Right renal cortex interstitium (tissue), 3 donors: ENCODE results near the gene DCAF16. TPM values are rescaled to one million over a fixed set of nuclear protein-coding genes. Genes with fewer than 3 reads are reported as not detected.
A peak's percentile ranks its signal among the peaks of the same experiment; 100 is the strongest.
"Not testable (repeated sequence)": the region's sequence is repeated elsewhere in the genome, so short reads cannot be mapped to it uniquely, and the experiment has no call there.

ENCODE experiments used
- DNase-seq, 3 donors: peaks; one replicate each; pipeline ENCODE4 v3.0.0-alpha.2; 2013; ENCODE audit warnings: low read depth in 3 of 3, low spot score in 2 of 3
- polyA plus RNA-seq, 3 donors: library from polyadenylated mRNA; unstranded; fragments of 120-200 nt; gene quantifications; one replicate each; pipeline ENCODE4 v1.2.1, GENCODE V29; 2013; ENCODE audit not compliant: insufficient read length in 3 of 3

DCAF16 gene
- polyA plus RNA-seq = 10 to 100 TPM; 42.7 to 46.9 (median 46.0) TPM

DNA sequence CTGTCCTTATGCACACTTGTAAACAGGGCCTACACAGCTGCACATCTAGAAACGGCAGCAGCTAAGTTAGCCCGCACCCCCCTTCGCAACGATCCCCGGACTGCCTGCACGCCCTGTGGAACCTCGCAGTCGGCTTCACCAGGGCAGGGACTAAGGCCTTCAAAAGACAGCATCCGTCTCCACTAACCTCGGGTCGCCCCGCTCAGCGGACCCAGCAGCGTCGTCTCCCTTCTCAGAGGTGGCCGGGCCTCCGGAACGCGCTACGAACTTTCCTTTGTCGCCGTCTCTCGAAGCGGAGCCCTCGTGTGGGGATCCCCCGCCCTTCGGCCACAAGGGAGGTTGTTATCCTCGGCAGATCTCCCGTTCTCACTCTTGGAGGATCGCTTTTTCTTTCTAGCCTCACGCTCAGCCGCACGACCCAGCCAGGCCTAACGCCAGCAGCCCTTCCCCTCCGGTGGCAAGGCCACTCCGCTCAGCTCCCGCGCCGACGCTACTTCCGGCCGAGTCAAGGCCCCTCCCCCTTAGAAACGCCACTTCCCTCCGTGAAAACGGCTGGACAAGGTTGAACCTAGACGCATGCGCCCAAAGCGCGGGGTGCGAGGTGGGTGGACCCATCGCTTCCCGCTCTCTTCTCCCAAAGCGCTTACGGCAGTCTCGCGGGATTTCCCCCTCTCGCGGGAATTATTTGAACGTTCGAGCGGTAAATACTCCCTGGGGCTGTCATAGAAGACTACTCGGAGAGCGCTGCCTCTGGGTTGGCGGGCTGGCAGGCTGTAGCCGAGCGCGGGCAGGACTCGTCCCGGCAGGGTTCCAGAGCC, at the start of gene DCAF16, which contains the start of gene NCAPG:
DCAF16 (minus strand) TSS at position 498 of the 818 bp plus-strand sequence. CDS start 6,616 bp downstream, outside the sequence.
NCAPG (plus strand) TSS at position 720 of the 818 bp plus-strand sequence. CDS start 99 bp downstream, outside the sequence.
- DNase-seq = peak; percentile 98 to 99 (median 98)

DNA sequence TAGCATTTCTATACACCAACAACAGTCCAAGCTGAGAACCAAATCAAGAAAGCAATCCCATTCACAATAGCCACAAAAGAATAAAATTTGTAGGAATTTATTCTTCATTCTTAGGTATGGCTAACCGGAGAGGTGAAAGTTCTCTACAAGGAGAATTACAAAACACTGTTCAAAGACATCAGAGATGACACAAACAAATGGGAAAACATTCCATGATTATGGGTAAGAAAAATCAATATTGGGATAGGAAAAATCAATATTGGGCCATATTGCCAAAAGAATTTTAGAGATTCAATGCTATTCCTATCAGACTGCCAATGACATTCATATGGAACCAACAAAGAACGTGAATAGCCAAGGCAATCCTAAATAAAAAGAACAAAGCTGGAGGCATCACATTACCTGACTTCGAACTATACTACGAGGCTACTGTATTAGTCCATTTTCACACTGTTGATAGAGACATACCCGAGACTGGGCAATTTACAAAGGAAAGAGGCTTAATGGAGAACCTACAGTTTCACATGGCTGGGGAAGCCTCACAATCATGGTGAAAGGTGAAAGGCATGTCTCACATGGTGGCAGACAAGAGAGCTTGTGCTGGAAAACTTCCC, 49.3 kb upstream of the DCAF16 start:
- DNase-seq = no peak

DNA sequence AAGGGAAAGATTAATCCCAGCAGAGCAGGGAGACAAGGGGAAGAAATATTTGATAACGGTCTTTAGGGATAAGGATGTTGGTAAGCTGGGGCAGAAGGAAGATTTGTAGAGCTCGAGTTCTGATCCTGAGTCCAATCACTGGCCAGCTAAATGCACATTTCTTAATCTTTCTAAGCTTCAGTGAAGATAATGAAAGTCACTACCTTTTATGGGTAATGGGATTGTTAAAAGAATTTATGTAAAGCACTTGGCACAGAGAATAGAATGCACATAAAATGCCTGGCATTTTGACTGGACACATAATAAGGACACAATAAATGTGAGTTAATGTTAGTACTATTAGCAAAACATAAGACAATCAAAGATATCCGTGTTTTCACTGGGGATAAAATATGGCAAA, 43.5 kb upstream of the DCAF16 start:
- DNase-seq = no peak

DNA sequence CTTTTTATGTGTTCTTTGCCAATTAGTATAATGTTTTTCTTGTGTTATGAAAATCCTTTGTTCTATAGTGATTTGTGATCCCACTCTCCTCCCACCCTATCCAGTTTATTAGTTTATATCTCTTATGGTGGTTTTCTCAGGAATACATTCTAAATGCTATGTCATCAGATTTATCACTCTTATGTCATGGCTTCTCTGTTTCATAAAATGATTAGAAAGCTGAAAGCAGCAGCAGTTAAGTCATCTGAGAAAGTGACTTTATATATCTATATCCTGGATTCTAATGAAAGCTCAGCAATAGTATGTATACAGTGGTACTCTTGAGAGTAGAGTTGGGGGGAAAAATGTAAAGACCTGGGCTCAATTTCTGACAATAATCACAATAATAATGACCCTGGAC, 41.4 kb upstream of the DCAF16 start:
- no peak for DNase-seq

DNA sequence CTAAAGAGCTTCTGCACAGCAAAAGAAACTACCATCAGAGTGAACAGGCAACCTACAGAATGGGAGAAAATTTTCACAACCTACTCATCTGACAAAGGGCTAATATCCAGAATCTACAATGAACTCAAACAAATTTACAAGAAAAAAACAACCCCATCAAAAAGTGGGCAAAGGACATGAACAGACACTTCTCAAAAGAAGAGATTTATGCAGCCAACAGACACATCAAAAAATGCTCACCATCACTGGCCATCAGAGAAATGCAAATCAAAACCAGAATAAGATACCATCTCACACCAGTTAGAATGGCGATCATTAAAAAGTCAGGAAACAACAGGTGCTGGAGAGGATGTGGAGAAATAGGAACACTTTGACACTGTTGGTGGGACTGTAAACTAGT, 39.7 kb upstream of the DCAF16 start:
- DNase-seq = not testable (repeated sequence)

DNA sequence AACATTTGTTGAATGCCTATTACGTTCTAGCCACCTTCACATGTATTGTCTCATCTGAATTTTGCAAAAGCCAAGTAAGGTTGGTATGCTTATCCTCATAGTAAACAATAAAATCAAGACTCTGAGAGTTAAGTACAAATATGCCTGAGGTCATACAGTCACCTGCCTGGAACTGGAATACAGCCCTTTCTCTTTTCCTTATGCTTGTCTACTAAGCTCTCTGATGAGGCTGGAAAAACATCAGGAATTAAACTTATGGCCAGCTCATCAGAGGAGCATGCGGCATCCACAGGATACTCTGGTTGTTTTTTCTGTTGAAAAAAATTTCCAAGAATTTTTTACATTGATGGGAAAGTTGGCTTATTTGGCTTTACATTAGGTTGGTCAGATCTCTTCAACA, 35.7 kb upstream of the DCAF16 start:
- no peak for DNase-seq

DNA sequence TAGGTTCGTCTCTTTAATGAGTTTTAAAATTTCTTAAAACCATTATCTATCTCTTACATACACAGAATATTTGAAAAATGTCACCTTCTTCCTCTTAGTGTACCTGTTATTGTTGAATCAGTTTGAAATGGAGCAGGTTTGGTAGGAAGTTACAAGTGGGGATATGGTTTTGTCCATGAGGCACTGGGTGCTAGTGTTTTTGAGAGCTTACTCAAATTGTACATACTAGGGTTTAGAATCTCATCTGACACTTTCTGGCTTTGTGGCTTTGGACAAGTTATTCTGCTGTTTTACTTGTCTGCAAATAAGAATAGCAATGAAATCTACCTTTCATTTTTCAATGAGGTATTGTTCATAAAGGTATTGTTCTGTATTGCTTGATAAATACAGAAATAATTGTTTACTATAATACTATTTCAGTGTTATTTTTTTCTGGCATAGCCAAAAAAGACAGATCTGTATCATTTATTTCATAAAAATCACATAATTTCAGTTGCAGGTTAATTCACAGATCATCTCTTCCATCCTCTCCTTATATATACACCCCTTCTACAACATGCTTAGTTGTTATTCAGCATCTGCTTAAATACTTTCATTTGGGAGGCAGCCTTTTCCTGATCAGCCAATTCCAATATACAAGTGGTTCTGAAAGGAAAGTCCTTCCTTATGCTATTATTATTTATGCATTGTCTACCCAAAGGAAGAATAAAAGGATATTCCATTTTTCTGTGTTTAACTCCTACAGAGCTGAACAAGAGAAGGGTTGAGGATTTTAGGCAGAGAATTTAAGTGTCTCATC, 13.5 kb upstream of the DCAF16 start:
- no peak for DNase-seq

DNA sequence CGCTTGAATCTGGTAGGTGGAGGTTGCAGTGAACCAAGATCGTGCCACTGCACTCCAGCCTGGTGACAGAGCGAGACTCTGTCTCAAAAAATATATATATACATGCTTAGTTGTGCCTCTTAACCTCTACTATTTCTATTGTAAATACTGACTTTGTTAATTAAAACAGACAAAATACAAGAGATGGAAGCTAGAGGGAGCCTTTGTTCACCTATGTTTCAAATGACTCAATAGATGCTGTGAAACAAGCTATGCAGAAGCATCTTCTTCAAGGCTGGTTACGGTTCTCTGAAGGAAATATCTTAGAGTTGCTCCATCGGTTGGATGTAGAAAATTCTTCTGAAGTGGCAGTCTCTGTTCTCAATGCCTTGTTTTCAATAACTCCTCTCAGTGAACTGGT, 6.5 kb upstream of the DCAF16 start:
- DNase-seq = peak in 2 of 3 donors; percentile 13 to 27

DNA sequence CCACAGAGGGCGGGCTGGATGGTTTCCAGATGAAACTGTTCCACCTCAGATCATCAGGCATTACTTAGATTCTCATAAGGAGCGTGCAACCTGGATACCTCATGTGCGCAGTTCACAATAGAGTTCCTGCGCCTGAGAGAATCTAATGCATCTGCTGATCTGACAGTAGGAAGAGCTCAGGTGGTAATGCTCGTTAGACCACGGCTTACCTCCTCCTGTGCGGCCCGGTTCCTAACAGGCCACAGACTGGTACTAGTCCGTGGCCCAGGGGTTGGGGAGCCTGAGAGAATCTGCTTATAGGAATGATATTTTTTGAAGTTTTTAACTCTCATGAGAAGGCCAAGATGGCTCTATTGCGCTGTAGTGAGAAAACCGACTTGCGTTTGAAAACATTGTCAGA, 5.6 kb upstream of the DCAF16 start:
- no peak for DNase-seq

DNA sequence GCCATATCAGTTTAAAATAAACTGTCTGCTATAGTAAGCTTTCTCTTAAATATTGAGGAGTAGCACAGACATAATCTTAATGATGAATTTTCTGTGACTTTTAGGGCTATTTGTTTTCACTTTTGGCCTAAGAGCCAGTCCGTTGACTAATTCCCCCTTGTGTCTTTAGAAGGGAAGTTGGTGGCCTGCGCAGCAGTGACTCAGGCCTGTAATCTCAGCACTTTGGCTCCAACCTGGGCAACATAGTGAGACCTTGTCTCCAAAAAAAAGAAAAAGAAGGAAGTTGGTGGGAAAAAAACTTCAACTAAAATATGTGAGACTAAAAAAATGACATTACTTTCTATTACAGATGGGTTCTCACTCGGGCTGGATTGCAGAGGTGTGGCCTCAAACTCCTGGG, 3.6 kb upstream of the DCAF16 start:
- DNase-seq = no peak

DNA sequence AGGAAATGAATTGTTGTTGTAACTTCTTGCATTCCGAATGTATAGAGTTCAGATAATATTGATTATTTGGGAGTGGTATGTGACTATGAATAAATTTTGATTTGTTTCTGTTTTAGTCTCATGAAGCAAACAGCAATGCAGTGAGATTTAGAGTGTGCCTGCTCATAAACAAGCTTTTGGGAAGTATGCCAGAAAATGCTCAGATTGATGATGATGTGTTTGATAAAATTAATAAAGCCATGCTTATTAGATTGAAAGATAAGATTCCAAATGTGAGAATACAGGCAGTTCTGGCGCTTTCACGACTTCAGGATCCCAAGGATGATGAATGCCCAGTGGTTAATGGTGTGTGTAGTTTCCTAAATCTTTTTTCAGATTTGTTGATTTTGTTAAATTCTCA, 2.2 kb upstream of the DCAF16 start:
- no peak for DNase-seq

DNA sequence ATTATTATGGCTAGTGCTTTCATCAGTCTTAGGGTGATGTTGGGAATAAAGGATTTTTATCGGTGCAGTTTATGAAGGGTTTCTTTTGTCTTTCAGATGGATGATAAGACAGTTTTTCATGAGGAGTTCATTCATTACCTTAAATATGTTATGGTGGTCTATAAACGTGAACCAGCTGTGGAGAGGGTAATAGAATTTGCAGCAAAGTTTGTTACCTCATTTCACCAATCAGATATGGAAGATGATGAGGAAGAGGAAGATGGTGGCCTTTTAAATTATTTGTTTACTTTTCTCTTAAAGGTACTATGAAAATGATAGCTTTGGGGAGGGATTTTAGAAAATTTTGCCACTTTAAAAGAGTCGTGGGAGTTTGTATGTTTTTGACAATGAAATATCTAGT, 1.6 kb upstream of the DCAF16 start:
- DNase-seq = no peak

DNA sequence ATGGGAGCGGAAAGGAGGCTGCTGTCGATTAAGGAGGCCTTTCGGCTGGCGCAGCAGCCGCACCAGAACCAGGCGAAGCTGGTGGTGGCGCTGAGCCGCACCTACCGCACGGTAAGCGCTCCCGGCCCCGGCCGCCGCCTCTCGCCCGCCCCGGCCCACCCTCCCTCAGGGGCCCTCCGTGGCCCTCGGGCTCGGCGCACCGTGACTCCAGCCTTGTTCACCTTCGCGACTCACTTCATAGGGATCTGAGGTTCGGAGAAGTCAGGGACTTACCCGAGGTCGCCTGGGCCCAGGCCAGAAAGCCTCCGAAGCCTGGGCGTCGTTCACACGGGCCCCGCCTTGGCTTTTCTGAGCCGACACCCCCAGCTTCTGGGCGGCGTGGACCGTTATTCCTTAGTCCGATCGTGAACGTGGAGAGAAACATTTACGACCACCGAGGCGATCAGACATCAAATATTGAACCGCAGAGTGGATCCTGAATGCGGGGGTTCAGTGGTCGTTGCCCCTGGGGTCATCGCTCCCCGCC, 584 bp upstream of the DCAF16 start:
- DNase-seq = no peak

DNA sequence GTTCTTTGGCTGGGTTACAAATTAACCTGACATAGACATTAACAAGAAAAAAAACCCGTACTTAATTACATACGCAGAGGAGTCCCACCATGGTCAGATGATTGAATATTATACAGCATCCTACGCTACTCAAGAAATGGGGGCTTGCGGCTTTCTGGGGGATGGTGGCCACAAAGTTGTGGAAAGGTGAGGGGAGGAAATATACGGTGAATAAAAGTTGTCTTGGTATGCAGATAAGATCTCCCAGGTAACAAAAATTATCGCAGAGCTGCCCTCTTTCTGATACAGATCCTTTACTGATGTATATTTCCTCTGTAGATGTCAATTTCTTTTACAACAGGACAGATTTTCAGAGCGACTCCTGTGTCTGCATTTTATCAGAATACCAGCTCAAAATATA, 890 bp downstream of the DCAF16 start:
- DNase-seq = peak in 2 of 3 donors; percentile 9 to 16

DNA sequence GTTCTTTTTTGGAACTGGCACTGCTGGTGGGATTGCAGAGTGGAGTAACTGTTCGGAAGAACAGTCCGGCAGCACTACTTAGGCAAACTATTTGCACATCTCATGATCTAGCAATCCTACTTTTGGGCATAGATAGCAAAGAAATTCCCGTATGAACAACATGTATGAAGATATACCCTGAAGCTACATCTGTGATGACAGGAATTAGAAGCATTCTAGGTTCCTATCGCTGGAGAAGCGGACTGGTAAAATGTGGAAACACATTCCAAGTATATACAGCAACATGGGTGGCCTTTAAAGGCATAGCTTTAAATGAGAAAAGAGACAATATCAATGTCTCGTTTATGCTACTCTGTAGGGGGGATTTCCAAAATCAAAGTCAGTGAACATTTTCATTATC, 3.1 kb downstream of the DCAF16 start:
- DNase-seq = no peak

DNA sequence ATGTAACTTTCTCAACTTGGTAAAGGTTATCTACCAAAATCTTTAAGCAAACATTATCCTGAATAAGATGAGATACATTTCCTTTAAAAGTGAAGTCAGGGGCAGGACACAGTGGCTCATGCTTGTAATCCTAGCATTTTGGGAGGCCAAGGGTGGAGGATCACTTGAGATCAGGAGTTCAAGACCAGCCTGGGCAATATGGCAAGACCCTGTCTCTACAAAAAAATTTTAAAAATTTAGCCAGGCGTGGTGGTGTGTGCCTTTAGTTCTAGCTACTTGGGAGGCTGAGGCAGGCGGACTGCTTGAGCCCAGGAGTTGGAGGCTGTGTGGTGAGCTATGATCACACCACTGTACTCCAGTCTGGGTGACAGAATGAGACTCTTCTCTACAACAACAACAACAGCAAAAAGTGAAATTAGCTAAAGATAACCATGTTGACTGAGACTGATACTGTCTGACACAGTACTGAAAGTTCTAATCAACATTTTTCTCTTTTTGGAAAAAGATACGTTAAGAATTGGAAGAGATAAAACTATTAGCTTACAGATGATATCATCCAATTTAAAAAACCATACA, 4.9 kb downstream of the DCAF16 start:
- DNase-seq = no peak

DNA sequence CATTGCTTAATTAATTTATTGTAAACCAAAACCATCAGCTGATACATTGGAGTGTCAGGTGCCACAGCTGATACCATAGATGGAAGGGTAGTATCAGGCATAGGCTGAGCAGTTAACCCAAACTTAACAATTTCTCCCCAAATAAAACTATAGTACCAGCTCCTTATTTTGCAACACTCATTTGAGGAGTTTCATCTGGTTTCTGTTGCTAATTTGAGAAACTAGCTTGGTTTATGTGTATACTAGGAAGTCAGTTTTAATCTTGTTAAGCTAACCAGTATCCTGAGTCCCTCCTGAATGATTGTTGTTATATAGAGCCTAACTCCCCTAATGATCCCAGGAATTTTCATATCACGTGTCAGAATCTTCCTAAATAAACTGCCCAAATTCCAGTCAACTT, 12.7 kb downstream of the DCAF16 start:
- DNase-seq = no peak

DNA sequence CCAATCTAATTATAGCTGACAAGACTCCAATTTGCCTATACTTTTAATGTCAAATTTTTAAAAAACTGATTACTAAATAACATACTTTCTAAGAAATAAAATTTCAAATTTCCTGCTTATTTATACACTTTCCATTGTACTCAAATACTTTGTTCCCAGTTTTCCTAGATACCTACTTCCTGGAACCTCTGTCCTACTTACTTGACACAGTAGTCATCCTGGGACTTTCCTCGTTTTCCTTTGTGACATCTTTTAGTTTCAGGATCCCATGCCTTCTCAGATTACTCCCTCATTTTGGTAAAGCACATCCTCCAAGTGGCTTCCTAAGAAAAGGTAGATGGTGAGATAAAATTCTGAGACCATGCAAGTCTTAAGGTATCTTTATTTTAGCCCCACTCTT, 15.8 kb downstream of the DCAF16 start:
- no peak for DNase-seq

DNA sequence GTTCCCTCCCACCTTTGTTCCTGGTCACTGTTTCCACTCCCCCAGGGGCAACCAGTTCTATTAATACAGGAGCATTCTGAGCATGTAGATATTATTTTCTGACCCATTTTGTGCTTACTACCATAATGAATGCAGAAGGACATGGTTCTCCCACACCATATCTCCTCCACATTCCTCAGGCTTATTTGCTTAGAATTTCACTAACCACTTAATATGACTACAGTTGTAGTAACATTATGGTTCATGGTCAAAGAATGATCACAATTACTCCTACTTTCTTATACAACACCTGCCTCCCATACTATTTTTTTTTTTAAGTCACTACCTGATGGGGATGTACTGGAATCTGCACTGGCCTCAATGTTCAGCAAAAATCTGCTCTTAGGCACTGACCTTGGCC, 21.6 kb downstream of the DCAF16 start:
- DNase-seq = no peak

DNA sequence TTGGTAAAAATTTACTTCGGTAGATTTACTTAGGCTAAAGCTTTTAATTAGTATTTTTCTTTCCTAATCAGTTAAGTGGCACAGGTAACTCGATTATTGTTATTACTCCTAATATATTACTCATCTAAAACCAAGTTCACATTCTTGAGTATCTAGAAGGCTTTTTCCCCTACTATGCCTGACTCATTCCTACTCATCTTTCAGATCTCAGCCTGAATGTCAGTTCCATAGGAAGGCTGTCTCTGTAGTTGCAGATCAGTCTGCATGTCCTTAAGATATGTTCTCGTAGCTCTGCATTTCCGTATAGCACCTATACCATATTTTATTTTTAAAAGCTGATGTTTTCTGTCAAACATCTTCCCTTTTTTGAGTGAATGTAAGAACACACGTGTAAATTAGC, 23.2 kb downstream of the DCAF16 start:
- no peak for DNase-seq

DNA sequence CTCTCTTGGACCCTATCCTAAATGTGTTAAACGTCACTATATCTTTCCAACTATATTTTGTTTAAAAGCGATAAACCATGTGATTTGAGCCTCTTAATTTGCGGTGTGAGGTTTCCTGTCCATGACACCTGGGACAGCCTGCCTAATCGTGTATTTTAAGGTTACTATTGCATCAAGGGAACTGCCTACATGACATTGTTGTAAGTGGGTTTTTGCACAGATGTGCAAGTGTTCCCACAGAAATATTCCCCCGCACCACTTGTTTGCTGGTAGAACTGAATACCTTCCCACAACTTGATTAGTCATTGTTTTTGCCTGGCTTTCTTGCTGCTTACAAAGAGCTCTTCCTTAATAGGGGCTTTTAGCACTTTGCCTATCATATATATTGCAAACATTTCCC, 24.0 kb downstream of the DCAF16 start:
- DNase-seq = no peak
